Mammary epithelial cell (primary cell): Measurements from ENCODE around the gene CSNK1A1.

Source experiments
- CTCF ChIP-seq, 2 donors: IDR thresholded peaks in 1 of 2; conservative IDR thresholded peaks in 1 of 2; 2 replicates each; pipeline ENCODE4 v1.5.1; 2011 to 2012; ENCODE audit warnings: inconsistent platforms in 2 of 2, low read length in 2 of 2, mild to moderate bottlenecking in 2 of 2, control low read depth in 1 of 2, low read depth in 1 of 2; ENCODE audit not compliant: insufficient read depth in 1 of 2; ENCODE audit errors: extremely low read depth in 1 of 2
- EZH2 ChIP-seq: IDR thresholded peaks from 2 replicates; pipeline ENCODE4 v1.6.1; 2012; ENCODE audit warnings: low read length, inconsistent platforms, borderline replicate concordance

GRCh38 chr5:149575131-149575530 lies 23.9 kb upstream of the CSNK1A1 start:
- no peak for TF ChIP-seq CTCF (conservative IDR thresholded peaks at IDR 0.05 in 1 of 2, IDR thresholded peaks at IDR 0.05 in 1 of 2; ENCODE audit: extremely low read depth in 1 of 2, insufficient read depth in 1 of 2, low read depth in 1 of 2, low read length in 2 of 2)
- no peak for TF ChIP-seq EZH2
